Natural killer cell (primary cell): ENCODE data around the gene NDUFB8. TPM values are rescaled to one million over a fixed set of nuclear protein-coding genes. Genes with fewer than 3 reads are reported as not detected.
A peak's percentile ranks its signal among the peaks of the same experiment; 100 is the strongest.

Experiments
- ATAC-seq, 3 donors: fragments of 150-1000 bp in 2 of 3; fragments of 200-7000 bp in 1 of 3; cut with Tn5 transposase; 1 replicate in 1 of 3; 2 replicates in 2 of 3; pipeline ENCODE4 v1.10.0; 2021; ENCODE audit warnings: mild to moderate bottlenecking in 2 of 3, moderate library complexity in 2 of 3
- DNase-seq, 2 donors: peaks; one replicate each; pipeline versions ENCODE4 v3.0.0 to v3.0.0-alpha.2; 2013 to 2021; ENCODE audit warnings: mixed read lengths in 1 of 2
- H3K27ac ChIP-seq: one replicate; pipeline ENCODE4 v1.5.1; 2013; ENCODE audit warnings: mild to moderate bottlenecking, low read length
- H3K27me3 ChIP-seq: one replicate; pipeline ENCODE4 v1.6.1; 2013; ENCODE audit warnings: low read length; ENCODE audit not compliant: control insufficient read depth, insufficient read depth
- H3K36me3 ChIP-seq: one replicate; pipeline ENCODE4 v1.6.1; 2013; ENCODE audit warnings: low read length; ENCODE audit not compliant: control insufficient read depth, insufficient read depth
- H3K4me1 ChIP-seq: one replicate; pipeline ENCODE4 v1.6.1; 2013; ENCODE audit warnings: low read length; ENCODE audit not compliant: control insufficient read depth, insufficient read depth
- H3K4me3 ChIP-seq: one replicate; pipeline ENCODE4 v1.5.1; 2013; ENCODE audit warnings: low read length
- H3K9me3 ChIP-seq: one replicate; pipeline ENCODE4 v1.6.1; 2013; ENCODE audit warnings: low read length; ENCODE audit not compliant: control insufficient read depth, insufficient read depth
- H3K27ac Mint-ChIP-seq, 2 donors: one replicate each; pipeline ENCODE4 v1.8.0; 2022; ENCODE audit warnings: mild to moderate bottlenecking in 2 of 2, mixed read lengths in 2 of 2, moderate library complexity in 1 of 2
- H3K27me3 Mint-ChIP-seq, 2 donors: one replicate each; pipeline ENCODE4 v1.8.0; 2022; ENCODE audit warnings: low read depth in 2 of 2, mixed read lengths in 2 of 2
- H3K36me3 Mint-ChIP-seq: one replicate; pipeline ENCODE4 v1.8.0; 2022; ENCODE audit warnings: mixed read lengths
- H3K4me1 Mint-ChIP-seq, 2 donors: one replicate each; pipeline ENCODE4 v1.8.0; 2022; ENCODE audit warnings: mixed read lengths in 2 of 2
- H3K4me3 Mint-ChIP-seq: one replicate; pipeline ENCODE4 v1.8.0; 2022; ENCODE audit warnings: mild to moderate bottlenecking, moderate library complexity, mixed read lengths
- H3K9me3 Mint-ChIP-seq, 2 donors: one replicate each; pipeline ENCODE4 v1.8.0; 2022; ENCODE audit warnings: mixed read lengths in 2 of 2
- CTCF ChIP-seq: fragments of 200-600 bp; IDR thresholded peaks from one replicate; pipeline ENCODE4 v1.8.0; 2022; ENCODE audit warnings: antibody characterized with exemption
- WGBS: methylation state at CpG from one replicate; pipeline ENCODE4 v1.1.7; 2013; ENCODE audit warnings: missing lambda C conversion rate; ENCODE audit not compliant: insufficient coverage; 5-methylcytosine and 5-hydroxymethylcytosine counted together
- intact Hi-C: fragments of 100-400 bp; cut with micrococcal nuclease; formaldehyde crosslinking; loops from one replicate; pipeline ENCODE4 v1.14.2; 2022
- total RNA-seq, 4 donors: library from RNA; stranded (reverse); fragments of 120-200 nt in 1 of 4; gene quantifications; one replicate each; pipeline versions ENCODE4 v1.2.3 to v1.2.4, GENCODE V29; 2013 to 2022

The NDUFB8 gene
- total RNA-seq, 3 donors from 2014 or later (not counting 1 experiment from before 2014, with no cell fraction given) = 113 to 151 (median 137) TPM

GRCh38 chr10:100551196-100551595, 21.5 kb upstream of the NDUFB8 start:
- Histone ChIP-seq H3K36me3 (peaks cover 50% of the 10 kb centered on the region), H3K27ac (no peak overlapping the region), H3K4me3 (no peak overlapping the region), H3K27me3 (no peaks in the 10 kb centered on the region), H3K4me1 (no peaks in the 10 kb centered on the region), H3K9me3 (no peaks in the 10 kb centered on the region)
- Mint-ChIP-seq H3K4me1 (no peaks in the 10 kb centered on the region), H3K27me3 (no peaks in the 10 kb centered on the region), H3K4me3 (no peak overlapping the region), H3K36me3 (peaks cover 23% of the 10 kb centered on the region), H3K27ac (no peak overlapping the region), H3K9me3 (no peaks in the 10 kb centered on the region)
- ATAC-seq = no peak
- no peak for TF ChIP-seq CTCF
- intact Hi-C loops = no loop called here
- WGBS = 100% methylated on average over 3 of the region's 4 CpGs
- no peak for DNase-seq

GRCh38 chr10:100544950-100545349, 15.3 kb upstream of the NDUFB8 start:
- Histone ChIP-seq H3K36me3 (peaks cover 75% of the 10 kb centered on the region), H3K27ac (no peak overlapping the region), H3K27me3 (no peaks in the 10 kb centered on the region), H3K4me3 (no peak overlapping the region), H3K9me3 (no peaks in the 10 kb centered on the region), H3K4me1 (no peaks in the 10 kb centered on the region)
- 89% methylated on average over 3 of the region's 5 CpGs for WGBS
- ATAC-seq (no peak), DNase-seq (no peak)
- no peak overlapping the region for H3K27ac Mint-ChIP-seq
- no peaks in the 10 kb centered on the region for H3K27me3 Mint-ChIP-seq
- H3K4me3 Mint-ChIP-seq = no peak overlapping the region
- intact Hi-C loops = no loop called here
- H3K36me3 Mint-ChIP-seq = peaks cover 34% of the 10 kb centered on the region
- no peaks in the 10 kb centered on the region for H3K4me1 Mint-ChIP-seq
- TF ChIP-seq CTCF = no peak
- H3K9me3 Mint-ChIP-seq = no peaks in the 10 kb centered on the region

GRCh38 chr10:100537475-100537874, 7.8 kb upstream of the NDUFB8 start:
- WGBS = 96% methylated on average over 4 of the region's 4 CpGs
- Mint-ChIP-seq H3K4me3 (peak overlapping the region; percentile 66), H3K27me3 (no peaks in the 10 kb centered on the region), H3K27ac (no peak overlapping the region), H3K4me1 (peaks cover 0 to 13% of the 10 kb centered on the region in 2 donors), H3K9me3 (no peaks in the 10 kb centered on the region), H3K36me3 (no peaks in the 10 kb centered on the region)
- peaks cover 14% of the 10 kb centered on the region for H3K4me1 ChIP-seq
- H3K27me3 ChIP-seq = no peaks in the 10 kb centered on the region
- peaks cover 24% of the 10 kb centered on the region for H3K36me3 ChIP-seq
- H3K9me3 ChIP-seq = no peaks in the 10 kb centered on the region
- H3K27ac ChIP-seq = no peak overlapping the region
- no peak for ATAC-seq
- TF ChIP-seq CTCF = no peak
- no peak for DNase-seq
- intact Hi-C loops = loop anchor here (5.0 kb wide), 1 partner anchor 165 kb away; no protein-coding TSS in a partner anchor
- H3K4me3 ChIP-seq = no peak overlapping the region

- peaks cover 5 to 18% of the 10 kb centered on the region in 2 donors for H3K4me1 Mint-ChIP-seq
- no peaks in the 10 kb centered on the region for H3K36me3 Mint-ChIP-seq
- H3K27me3 ChIP-seq = no peaks in the 10 kb centered on the region
- H3K27ac Mint-ChIP-seq = no peak within 1 kb of the TSS
- H3K27me3 Mint-ChIP-seq = no peaks in the 10 kb centered on the region
- peak; percentile 84 for TF ChIP-seq CTCF
- DNase-seq (peak; percentile 82 to 97), ATAC-seq (peak; percentile 96 to 100 (median 98))
- peak within 1 kb of the TSS; percentile 40 for H3K4me3 Mint-ChIP-seq
- H3K36me3 ChIP-seq = peaks cover 16% of the 10 kb centered on the region
- intact Hi-C loops = loop anchor here (5.0 kb wide), 1 partner anchor 164 kb away; no protein-coding TSS in a partner anchor
- no peaks in the 10 kb centered on the region for H3K9me3 Mint-ChIP-seq
- no peaks in the 10 kb centered on the region for H3K9me3 ChIP-seq
- peaks cover 17% of the 10 kb centered on the region for H3K4me1 ChIP-seq
- peak within 1 kb of the TSS; percentile 68 for H3K27ac ChIP-seq
- WGBS = under 1% methylated on average over 35 of the region's 35 CpGs
- H3K4me3 ChIP-seq = peak within 1 kb of the TSS; percentile 76
Measured at GRCh38 chr10:100535715-100536353, 6.2 kb upstream of the NDUFB8 start, which contains the start of gene HIF1AN. Gene HIF1AN (plus strand): TSS chr10:100535943. CDS start chr10:100535959, 16 bp downstream.
